Stimulated activated CD8-positive, alpha-beta memory T cell treated with anti-CD3 and anti-CD28 coated beads, Interleukin-12 subunit alpha, Interleukin-12 subunit beta, amount 100 ng/mL, for 24 hours (primary cell): ENCODE measurements around the gene GALNTL6.

Source experiments
- DNase-seq: peaks from one replicate; pipeline ENCODE4 v3.0.0-alpha.2; 2020; ENCODE audit errors: extremely low read depth

The GALNTL6 gene

DNA sequence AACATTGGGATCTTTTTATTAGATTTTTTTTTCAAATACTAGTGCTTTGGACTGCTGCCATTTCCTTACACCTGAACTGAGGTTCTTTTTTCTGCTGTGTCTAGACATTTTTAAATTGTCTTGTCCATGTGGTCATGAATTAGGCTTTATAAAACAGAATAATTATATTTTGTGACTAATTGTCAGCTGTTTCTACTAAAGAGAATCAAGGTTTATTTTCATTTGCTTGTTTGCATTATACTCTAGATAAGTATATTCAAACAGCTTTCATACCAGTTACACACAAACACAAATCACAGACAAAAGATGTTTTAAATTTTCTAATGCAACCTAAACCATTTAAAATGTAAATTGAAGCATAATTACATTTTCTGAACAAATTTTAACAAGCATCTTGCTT lies 194.7 kb downstream of the GALNTL6 start:
- DNase-seq, result no peak

DNA sequence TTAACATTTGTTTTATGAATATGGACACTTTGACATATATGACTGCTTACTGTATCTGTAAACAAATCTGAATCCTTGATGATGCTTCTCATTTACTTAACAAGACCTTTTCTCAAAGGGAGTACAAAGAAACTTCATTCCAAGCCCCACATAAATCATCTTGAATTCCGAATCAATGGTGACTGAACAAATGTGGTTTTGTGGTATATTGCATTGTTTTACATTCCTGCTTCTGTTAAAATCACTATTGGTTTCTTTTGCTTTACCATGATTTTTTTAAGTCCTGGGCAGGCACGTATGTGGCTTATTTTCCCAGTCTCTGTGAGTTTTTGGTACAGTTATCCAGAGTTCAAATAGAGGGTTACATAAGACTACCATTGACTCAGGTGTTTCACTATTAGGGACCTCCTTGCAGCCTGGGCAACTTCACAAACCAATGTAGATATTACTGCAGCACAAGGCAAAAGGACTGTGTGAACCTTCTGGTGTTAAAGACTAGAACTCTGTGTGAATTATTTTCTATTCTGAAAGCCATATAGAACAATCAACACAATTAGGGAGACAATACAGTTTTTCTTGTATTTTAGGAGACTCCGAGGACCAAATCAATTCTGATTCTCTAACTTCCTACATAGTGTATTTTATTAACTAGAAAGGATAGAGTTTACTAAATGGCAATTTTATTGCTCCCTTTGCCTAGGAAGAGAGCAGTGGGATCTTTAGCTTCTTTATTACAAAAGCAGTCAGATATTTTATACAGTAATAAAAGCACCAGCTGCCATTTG lies 196.4 kb downstream of the GALNTL6 start:
- DNase-seq, result no peak

DNA sequence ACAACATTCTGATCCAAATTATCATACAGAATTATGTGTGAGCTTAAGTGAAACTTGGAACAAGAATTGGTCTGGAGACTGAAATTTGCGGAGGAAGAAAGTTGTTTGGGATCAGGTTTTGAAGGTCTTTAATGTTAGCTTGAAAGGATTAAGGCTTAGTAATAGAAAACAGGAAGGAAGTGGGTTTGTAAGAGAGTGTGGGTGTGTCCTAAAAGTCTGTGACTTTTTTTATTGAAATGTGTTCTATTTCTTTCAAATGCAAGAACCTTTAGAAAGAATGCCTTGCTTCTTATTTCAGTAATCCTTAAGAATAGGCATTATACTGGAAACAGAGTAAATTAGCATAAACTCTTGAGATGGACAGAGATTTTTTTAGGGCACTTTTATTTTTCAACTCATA lies 198.0 kb downstream of the GALNTL6 start:
- DNase-seq, result no peak

DNA sequence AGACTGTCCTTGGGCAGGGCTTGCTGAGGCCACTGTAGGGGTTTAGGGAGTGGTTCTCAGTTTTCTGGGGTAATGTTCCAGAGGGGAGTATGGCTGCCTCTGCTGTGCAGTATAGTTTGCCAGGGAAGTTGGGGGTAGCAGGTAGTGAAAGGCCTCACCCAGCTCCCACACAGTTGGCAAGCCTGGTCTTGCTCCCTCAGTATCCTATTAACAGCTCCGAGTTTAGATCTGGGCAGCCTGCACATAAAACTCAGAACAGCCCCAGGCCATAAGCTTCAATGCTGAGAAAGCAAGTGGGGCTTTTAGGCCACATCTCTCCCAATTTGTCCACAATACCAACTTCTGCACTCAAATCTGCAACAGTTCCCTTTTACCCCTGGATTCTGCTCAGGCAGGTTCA lies 205.2 kb downstream of the GALNTL6 start:
- DNase-seq, result no peak

DNA sequence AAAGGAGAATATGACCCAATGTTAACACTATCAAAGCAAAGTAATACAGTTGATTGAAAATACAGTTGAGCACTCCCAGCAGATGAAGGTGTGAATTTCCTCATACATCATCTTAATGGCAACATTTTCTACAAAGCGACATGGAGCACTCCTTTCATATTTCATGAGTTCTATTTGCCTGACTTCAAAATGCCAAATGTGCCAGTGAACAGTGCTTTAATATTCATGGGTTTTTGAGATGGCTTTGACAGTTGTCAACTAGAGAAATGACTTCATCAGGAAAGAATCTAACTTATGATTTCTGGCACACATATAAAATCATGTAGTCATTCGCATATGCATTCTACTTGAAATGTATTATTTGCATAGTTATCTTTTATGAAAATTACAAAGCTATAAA lies 222.4 kb downstream of the GALNTL6 start:
- no peak for DNase-seq

DNA sequence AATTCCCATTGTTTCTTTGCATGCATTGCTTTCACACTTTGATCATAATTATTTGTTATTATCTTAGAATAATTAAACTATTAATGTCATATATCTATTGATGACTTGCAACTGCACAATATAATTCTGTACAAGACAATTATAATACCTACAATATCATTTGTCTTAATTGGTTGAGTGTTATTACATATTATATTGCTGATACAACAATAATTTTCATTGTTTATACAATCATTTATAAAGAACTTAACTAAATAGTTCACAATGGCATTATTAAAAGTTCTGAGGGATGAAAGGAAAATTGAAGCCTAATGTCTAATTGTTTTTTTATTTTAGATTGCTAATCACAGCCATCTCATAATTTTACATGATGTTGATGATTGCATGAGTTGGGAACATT lies 227.6 kb downstream of the GALNTL6 start:
- no peak for DNase-seq

DNA sequence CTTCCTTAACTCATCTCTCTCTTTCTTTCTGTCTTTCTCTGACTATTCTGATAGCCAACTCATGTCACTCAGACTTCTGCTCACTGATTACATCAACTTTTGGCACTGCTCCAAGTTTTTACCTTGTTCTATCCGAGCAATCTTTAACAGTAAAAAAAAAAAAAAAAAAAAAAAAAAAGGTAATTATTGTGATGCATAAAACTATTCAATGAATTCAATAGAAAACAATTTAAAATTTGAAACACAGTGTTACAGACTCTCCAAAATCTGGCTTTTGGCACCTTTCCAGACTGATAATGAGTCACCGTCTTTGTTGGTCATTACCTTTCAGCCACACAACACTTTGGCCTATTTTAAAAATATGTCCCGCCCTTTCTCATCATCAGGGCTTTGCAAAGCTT lies 229.5 kb downstream of the GALNTL6 start:
- no peak for DNase-seq

DNA sequence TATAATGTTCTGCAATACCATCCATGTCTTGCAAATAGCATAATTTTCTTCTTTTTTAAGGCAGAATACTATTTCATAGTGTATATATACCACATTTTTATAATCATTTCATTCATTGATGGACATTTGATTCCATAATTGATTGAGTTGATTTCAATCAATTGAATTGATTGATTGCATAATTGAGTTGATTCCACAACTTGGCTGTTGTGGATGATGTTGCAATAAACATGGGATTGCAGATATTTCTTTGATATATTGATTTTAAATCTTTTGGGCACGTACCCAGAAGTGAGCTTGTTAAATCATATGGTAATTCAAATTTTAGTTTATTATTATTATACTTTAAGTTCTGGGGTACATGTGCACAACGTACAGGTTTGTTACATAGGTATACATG lies 232.8 kb downstream of the GALNTL6 start:
- no peak for DNase-seq

DNA sequence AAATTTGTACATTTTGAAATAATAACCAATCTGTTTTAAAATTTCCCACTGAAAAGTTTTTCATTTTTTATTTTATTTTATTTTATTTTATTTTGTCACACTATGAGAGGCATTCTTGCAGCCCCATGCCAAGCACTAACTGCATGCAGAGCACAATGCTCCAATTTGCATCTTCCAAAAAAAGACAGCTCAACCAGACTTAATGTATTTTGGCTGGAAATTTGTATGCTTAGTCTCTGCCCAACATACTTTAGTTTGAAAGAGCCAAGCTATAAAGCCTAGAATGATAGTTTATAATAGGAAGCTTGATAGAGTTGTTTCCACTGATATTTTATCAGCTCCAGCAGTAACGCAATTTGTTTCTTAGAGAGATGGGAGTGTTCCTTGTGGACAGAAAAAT lies 235.5 kb downstream of the GALNTL6 start:
- DNase-seq, result no peak

DNA sequence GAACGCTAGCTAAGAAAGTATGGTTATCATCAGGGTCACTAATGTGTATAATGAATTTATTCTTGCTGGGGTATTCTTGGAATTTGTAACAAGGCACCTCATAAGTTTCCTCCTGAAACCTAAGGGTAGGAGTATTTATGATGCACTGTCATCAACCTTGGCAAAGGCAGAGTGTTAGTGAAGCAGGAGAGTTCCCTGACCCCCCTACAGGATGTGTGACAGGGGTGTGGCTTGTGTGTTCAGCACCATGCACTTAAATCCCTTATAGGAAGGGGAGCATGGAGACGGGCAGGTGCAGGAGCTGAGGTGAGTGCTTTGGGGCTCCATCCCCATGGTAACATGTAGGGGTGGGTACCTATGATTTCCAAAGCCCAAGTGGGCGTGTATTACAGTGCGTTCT lies 237.7 kb downstream of the GALNTL6 start:
- DNase-seq, result no peak

DNA sequence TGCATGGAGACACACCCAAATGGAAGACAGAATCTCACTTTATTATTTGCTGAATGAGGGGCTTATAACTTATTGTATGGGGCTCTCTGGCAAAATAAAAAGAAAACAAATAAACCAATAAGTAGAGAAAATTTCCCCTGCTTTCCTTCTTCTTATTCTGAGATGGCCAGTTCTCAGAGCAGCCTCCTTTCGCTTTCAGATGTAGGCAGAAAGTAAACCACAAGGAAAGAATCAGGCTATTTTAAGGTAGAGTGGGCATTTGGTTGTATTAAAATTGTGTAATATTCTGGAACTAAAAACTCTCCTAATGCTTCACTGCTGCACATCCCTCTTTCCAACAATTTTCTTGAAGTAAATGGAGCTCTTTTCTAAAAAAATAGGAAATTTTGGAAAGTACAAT lies 241.8 kb downstream of the GALNTL6 start:
- no peak for DNase-seq

DNA sequence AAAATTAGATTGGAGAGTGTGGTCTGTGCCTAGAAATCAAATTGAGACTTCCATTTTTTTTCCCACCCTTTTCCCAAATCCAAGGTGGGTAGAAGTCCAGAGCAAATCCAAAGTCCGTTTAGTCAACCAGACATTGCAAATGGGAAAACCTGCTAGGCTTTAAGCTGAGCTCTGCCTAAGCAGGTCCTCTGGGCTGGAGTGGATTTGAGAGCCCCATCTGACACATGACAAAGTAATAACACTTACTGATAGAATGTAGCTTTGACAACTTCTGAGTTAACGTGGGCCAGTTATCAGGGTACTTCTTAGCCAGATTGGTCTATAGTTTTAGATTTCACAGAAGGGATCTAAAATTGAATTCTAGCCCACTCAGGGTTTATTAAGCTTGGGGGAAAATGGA lies 242.3 kb downstream of the GALNTL6 start:
- no peak for DNase-seq

DNA sequence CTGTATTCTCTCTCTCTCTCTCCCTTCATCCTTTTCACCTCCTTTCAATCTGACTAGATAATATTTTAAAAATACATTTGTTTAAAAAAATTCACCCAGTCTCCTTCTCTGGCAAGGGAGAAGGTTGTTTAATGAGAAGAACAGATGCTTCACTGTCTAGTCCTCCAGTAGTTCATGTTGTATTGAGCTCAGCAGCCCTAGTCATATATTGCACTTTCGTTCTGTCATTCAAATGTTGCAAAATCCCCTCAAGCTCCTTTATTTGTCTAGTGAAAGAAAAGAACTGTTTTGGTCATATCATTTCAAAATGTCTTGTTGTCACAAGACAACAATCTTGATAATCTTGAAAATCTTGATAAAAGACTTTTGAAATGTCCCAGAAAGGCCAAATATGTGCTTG lies 248.0 kb downstream of the GALNTL6 start:
- no peak for DNase-seq

DNA sequence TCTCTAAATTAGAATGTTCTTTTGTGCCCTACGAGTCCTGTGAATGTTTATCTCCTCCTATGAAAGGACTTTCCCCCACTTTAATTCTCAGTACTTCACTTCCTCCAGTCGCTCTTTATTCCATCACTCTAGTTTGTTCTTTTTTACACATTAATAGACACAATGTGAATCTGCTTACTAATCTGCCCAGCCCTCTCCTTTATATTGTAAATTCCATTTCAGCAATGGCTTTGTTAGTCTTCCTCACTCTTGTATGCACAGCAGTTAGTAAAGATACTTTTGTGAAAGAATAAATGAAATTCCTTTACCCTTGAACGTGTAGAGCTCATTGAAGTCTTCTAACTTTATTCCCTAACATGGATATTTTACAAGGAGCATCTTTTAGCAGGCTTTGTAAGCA lies 255.3 kb downstream of the GALNTL6 start:
- no peak for DNase-seq

DNA sequence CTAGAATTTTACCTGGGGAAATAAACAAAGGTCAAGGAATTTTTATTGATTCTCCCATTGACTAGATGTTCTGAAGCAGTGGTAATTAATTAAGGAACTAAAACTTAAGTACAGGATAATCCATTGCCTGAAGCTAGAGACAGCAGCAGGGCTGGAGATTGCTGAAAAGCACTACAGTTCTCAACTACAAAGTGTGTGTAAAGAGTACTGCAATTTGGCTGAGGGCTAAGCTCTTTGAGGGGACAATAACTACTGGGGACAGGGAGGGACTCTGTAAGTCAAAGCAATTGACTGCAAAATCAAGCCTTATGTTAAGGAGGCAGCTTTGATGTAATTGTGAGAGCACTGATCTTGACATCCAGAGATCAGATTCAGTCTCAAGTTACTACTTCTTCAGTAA lies 260.4 kb downstream of the GALNTL6 start:
- no peak for DNase-seq

DNA sequence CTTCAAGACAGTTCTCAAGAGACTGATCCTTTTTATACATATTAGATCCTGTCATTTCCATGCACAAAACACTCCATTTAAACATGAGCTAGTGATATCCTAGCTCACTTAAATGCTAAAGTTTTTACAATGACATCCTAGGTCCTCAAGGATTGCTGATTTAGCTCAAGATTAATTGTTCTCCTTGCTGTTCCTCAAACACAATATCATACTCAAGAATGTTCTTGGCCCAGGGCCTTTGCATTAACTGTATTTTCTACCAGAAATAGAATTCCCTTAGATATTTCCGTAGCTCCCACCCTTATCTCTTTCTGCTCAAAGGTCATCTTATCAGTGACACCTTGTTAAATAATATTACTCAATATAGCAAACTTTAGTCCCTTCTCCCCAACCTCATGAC lies 270.1 kb downstream of the GALNTL6 start:
- DNase-seq, result no peak

DNA sequence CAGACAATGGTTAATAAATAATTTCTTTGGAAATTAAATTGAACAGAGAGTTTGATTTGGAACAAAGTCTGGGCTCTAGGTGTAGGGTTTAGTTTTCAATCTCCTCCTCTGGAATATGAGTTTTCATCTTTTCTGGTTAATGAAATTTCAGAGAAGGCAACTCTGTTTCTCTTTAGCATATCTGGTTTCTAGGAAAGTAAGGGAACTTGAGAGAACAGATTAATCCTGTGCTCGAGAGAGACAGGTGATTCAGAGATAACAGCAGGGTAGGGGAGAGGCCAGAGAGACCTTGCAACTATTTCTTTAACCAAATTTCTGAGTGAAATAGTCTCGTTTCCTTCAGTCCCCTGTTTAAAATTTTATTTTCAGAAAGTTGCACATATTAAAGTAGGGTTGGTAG lies 275.4 kb downstream of the GALNTL6 start:
- no peak for DNase-seq

DNA sequence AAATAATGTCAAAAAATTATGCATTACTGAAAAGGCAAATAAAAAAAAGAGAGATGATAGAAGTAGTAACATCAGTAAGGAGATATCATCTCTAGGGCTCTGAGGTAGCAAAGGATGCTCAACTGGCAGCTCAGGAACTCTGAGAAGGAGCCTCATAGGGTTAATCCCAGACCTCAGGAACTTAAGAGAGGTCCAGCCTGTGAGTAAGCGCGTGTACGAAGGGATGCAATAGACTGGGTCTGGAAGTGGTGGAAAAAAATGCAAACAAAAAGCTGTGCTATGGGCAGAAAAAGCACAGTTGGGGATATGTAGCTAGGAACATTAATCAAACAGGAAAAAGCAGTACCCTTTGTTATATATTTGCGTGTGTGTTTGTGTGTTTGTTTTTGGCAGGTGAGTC lies 282.0 kb downstream of the GALNTL6 start:
- DNase-seq, result no peak

DNA sequence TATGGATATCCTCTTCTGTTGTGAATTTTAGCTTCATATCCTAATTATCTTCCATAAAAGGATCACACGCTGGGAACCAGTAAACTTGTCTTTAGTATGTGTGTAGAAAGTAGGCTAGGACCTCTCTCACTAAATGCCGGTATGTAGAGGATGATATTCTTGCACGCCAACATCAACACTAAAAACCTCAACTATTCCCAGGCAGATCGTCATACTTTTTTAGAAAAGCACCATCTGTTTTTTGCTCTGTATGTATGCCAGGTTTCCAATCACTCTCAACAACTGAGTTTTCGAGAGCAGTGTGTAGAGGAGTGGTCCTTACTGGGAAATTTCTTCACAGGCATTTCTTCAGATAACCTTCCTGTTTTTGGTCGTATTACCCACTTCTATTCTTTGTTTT lies 283.6 kb downstream of the GALNTL6 start:
- DNase-seq, result no peak

DNA sequence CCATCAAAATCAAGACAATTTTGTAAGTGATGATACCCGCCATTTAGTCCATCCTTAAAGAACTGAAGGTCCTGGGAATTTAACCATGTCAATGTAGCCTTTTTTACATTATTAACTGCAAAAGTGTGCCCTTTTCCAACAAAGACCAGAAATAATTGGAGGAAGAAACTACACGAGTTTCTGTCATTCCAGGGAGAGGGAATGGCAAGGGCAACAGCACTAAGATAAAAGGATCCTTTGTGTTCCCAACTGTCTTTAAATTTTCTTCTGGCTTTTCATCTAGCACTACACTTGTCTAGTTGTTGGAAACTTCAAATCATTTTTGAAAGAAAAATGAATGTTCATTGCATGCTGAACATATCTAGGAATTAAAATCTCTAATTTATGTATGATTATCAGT lies 286.2 kb downstream of the GALNTL6 start:
- DNase-seq, result no peak

DNA sequence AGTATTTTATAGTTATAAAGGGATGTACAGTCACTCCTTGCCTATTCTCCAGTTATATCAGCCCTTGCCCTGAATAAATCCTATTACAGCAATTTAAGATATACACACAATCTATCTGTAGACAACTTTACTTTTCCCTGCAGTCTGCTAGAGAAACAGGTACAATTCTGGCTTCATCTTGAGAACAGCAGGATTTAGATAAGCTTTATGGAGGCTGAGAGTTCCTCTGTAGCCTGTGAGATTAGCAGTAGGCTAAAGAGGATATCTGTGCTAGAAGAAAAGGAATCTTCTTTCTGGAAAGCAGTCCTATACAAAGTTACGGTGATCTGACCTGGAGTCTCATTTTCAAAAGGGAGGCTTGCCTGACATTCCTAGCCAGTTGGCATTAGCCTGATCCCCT lies 290.3 kb downstream of the GALNTL6 start:
- no peak for DNase-seq

DNA sequence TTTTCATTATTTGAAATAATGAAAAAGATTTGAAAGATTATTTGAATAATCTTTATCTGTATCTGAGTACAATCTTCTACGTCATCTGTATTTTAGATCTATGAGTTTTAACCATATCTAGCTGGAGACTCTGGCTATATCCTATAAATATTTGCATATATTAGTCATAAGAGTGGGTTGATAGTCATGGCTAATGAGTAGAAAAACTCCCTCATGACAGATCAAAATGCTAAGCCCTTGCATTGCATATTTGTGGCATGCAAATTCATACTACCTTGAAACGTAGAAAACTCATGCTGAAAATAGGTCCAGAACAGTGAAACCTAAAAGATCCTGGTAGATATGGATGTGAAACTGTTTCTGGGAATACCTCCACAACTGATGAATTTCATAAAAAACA lies 291.3 kb downstream of the GALNTL6 start:
- DNase-seq, result no peak

DNA sequence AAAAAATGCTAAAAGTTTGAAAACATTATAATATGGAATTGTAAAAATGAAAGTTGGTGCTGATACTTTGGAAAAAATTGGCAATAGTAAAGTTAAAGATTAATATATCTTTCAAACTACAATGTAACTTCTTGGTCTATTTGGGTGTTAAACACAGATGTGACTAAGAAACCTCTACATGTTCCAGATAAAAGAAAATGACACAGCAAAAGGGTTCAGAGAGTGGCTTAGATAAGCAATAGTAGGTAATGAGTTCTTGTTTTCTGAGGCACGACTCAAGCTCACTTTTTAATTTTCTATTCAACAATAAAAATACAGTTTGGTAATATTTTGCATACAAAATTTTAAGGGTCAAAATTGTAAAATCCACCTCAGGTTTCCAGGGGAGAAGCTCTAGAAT lies 292.7 kb downstream of the GALNTL6 start:
- DNase-seq, result no peak

DNA sequence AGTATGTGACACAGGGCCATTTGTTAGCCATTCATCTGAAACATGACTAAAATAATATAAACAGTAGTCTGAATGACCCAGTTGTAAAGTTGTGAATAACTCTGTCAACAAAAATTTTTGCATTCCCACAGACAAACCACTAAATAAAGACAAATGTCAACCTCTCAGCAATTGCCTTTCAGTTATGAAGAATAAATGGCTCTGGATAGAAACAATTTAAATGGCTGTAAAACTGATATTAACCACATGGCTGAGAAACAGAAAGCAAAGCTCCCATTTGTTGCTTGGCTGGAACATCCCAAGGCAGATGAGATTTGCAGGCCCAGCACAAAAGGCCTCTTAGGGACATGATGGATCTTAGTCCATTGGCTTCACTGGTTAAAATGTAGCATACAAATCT lies 296.3 kb downstream of the GALNTL6 start:
- no peak for DNase-seq
